ENCODE data around the gene PIK3R4. TPM values are rescaled to one million over a fixed set of nuclear protein-coding genes. Genes with fewer than 3 reads are reported as not detected.
A peak's percentile ranks its signal among the peaks of the same experiment; 100 is the strongest.

PIK3R4 gene
- total RNA-seq, 1 donor, result 37.1 TPM

GRCh38 chr3:130688015-130688688 is 58.5 kb downstream of the PIK3R4 start:
- TF ChIP-seq CTCF (IDR thresholded peaks at IDR 0.05; ENCODE audit: insufficient read depth, low read length), result no peak

GRCh38 chr3:130687327-130687726 is 59.3 kb downstream of the PIK3R4 start:
- no peak for TF ChIP-seq CTCF (IDR thresholded peaks at IDR 0.05; ENCODE audit: insufficient read depth, low read length)
- no peak overlapping the region for H3K4me3 ChIP-seq (ENCODE audit: low read depth, low read length)
- DNase-seq (ENCODE audit: low read depth), result no peak

More at GRCh38 chr3:130688015-130688688, 58.5 kb downstream of the PIK3R4 start:
- no peak overlapping the region for H3K4me3 ChIP-seq (ENCODE audit: low read depth, low read length)
- no peak for DNase-seq (ENCODE audit: low read depth)

- DNase-seq (ENCODE audit: low read depth), result no peak
- no peak for TF ChIP-seq CTCF (IDR thresholded peaks at IDR 0.05; ENCODE audit: insufficient read depth, low read length)
- no peak overlapping the region for H3K4me3 ChIP-seq (ENCODE audit: low read depth, low read length)
Measured at GRCh38 chr3:130686833-130687232, 59.8 kb downstream of the PIK3R4 start.

GRCh38 chr3:130682131-130682530 is 64.5 kb downstream of the PIK3R4 start:
- peak; percentile 65 for DNase-seq (ENCODE audit: low read depth)
- H3K4me3 ChIP-seq (ENCODE audit: low read depth, low read length), result no peak overlapping the region
- TF ChIP-seq CTCF (IDR thresholded peaks at IDR 0.05; ENCODE audit: insufficient read depth, low read length), result no peak

- H3K4me3 ChIP-seq (ENCODE audit: low read depth, low read length), result no peak overlapping the region
- TF ChIP-seq CTCF (IDR thresholded peaks at IDR 0.05; ENCODE audit: insufficient read depth, low read length), result no peak
- no peak for DNase-seq (ENCODE audit: low read depth)
Measured at GRCh38 chr3:130679218-130679617, 67.4 kb downstream of the PIK3R4 start.

- DNase-seq (ENCODE audit: low read depth), result no peak
- no peak overlapping the region for H3K4me3 ChIP-seq (ENCODE audit: low read depth, low read length)
- TF ChIP-seq CTCF (IDR thresholded peaks at IDR 0.05; ENCODE audit: insufficient read depth, low read length), result no peak
Measured at GRCh38 chr3:130677343-130677742, 69.3 kb downstream of the PIK3R4 start.

Data from fibroblast of the aortic adventitia (primary cell).